ENCODE data around the gene ZNF407. TPM values are rescaled to one million over a fixed set of nuclear protein-coding genes. Genes with fewer than 3 reads are reported as not detected.
A peak's percentile ranks its signal among the peaks of the same experiment; 100 is the strongest.

The ZNF407 gene
- polyA plus RNA-seq, 1 donor: 7.1 TPM

DNA sequence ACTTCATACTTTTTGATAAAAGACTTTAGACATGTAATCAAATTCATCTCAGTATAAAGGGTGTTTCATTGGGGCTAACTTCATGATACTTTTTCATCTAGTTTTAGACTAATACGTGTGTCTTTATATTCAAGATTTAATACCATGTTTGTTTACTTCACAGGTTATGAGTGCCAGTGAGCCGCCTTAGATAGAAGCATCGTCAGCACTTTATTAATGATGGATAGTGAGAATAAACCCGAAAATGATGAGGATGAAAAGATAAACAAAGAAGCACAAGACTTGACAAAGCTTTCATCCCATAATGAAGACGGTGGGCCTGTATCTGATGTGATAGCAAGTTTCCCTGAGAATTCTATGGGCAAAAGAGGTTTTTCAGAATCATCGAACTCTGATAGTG, 33.1 kb downstream of the ZNF407 start:
- no peak for DNase-seq

- no peak for DNase-seq
Observed at GRCh38 chr18:74631212-74631611, 33.5 kb downstream of the ZNF407 start.

- DNase-seq: no peak
Observed at GRCh38 chr18:74631623-74632350, 34.1 kb downstream of the ZNF407 start.

- DNase-seq: no peak
Observed at GRCh38 chr18:74632351-74632679, 34.6 kb downstream of the ZNF407 start.

DNA sequence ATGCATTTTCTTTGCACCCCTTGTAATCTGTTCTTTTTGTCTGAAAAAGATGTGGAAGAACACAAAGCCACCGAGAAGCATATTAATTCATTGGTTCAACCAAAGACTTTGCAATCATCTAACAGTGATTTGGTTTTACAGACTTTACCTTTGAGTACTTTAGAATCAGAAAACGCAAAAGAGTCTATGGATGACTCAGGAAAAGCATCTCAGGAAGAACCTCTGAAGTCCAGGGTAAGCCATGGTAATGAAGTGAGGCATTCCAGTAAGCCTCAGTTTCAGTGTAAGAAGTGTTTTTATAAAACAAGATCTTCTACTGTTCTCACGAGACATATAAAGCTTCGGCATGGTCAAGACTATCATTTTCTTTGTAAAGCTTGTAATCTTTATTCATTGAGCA, 35.2 kb downstream of the ZNF407 start:
- no peak for DNase-seq

GRCh38 chr18:74633652-74634352, 36.1 kb downstream of the ZNF407 start:
- DNase-seq: no peak

- no peak for DNase-seq
Observed at GRCh38 chr18:74635224-74635975, 37.7 kb downstream of the ZNF407 start.

DNA sequence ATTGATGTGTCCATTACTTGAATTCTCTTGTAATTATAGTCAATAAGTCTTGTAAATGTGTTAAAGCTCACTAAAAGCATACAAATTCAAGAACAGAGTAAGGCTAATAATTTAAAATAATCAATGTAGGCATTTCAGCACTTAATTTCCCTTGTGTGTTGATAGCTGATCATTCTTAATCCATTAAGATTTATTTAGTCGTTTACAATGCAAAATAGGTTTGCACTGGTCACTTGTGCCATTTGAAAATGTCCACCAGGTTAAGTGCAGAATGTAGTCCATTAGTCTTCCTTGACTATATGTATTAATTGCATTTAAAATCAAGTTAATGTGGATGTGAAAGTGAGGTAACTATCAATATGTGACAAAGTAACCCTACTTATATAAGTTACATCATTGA, 39.4 kb downstream of the ZNF407 start:
- DNase-seq: no peak

GRCh38 chr18:74638210-74638609, 40.5 kb downstream of the ZNF407 start:
- no peak for DNase-seq

DNA sequence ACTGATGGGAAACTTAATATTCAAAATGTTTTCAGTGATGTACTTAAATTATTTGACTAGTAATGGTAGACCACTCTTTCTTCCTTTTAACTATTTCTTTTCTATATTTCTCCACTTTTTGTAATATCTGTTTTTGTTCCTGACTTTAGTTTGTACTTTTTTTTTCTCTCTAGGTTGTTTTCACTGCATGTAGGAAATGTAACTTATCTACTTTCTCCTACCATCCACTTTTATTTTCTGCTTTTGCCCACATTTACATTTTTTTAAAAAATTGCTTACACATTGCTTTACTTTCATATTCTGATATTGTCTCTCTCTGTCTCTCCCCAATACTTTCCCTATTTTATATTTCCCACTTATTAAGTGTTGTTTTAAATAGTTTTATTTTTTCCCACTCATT, 47.0 kb downstream of the ZNF407 start:
- DNase-seq: no peak

GRCh38 chr18:74645679-74646078, 48.0 kb downstream of the ZNF407 start:
- DNase-seq: no peak

GRCh38 chr18:74651327-74652128, 53.9 kb downstream of the ZNF407 start:
- no peak for DNase-seq

DNA sequence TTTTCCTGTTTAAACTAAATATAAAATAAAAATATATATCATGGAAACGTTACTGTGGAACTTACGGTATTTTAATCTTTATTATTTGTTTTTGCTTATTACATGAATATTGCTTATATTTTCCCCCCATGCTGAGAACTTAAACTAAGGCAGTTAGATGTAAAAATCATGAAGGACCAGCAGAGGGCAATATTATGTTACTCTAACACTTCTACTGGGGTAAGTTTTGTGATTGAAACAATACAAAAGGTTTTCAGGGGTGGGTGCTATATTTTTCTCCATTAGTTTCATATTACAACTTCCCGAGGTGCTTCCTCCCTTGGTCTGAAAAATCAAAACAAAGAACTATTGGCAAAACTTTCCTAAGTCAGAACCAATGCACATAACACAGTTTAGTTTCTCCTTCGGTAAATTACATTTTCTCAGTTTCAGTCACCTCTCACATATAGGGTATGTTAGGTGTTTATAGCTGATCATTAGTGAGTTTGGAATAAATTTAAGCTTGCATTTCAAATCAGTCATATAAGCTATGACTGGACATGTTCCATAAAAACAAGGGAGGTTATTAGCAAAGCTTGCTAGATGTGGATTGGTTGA, 54.8 kb downstream of the ZNF407 start:
- peak; percentile 16 for DNase-seq

DNA sequence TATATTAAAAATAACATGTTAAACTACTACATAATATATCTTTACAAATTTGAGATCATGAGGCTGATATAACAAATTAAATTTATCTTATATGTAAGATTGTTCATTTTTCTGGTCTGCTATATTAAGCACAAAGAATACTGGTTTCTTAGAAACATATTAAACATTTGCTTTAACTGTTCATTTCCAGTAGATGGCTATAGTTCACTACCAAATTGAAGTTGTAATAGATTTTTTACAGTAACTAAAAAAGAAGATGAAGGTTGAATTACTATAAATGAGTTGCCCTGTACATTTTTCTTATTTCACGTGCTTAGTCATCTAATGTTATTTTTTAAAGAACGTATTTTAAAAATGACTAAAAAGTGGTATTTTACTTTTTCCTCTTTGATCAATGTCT, 57.0 kb downstream of the ZNF407 start:
- DNase-seq: peak; percentile 18

GRCh38 chr18:74661008-74661407, 63.3 kb downstream of the ZNF407 start:
- no peak for DNase-seq

DNA sequence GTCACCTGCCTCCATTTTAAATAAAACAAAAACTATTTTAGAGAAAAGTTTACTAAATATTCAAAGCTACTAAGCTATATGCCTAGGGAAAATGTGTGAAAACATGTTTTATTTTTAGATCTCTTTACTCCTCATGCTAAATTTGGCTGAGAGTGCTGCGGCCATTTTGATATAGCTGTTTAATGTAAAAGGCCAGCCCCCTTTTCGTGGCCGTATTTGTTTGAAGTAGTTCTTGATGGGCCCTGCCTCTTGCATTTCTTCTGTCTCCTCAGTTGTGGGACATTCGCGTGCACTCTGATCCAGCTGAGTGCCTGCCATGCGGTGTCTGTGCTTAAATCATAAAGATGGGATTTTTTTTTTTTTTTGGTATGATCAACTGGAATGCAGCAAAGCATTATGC, 64.0 kb downstream of the ZNF407 start:
- DNase-seq: no peak

- no peak for DNase-seq
Observed at GRCh38 chr18:74662622-74663021, 65.0 kb downstream of the ZNF407 start.

GRCh38 chr18:74665346-74665745, 67.7 kb downstream of the ZNF407 start:
- no peak for DNase-seq

GRCh38 chr18:74665905-74666304, 68.2 kb downstream of the ZNF407 start:
- no peak for DNase-seq

GRCh38 chr18:74669136-74669798, 71.6 kb downstream of the ZNF407 start:
- no peak for DNase-seq

DNA sequence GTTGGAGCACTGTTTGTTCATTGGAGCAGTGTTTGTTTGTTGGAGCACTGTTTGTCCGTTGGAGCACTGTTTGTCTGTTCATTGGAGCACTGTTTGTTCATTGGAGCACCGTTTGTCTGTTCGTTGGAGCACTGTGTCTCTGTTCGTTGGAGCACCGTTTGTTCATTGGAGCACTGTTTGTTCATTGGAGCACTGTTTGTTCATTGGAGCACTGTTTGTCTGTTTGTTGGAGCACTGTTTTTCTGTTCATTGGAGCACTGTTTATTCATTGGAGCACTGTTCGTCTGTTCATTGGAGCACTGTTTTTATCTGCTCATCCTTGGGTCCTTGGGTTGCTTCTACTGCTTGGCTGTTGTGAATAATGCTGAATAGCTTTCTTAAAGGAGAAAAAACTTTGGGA, 74.7 kb downstream of the ZNF407 start:
- DNase-seq: no peak

DNA sequence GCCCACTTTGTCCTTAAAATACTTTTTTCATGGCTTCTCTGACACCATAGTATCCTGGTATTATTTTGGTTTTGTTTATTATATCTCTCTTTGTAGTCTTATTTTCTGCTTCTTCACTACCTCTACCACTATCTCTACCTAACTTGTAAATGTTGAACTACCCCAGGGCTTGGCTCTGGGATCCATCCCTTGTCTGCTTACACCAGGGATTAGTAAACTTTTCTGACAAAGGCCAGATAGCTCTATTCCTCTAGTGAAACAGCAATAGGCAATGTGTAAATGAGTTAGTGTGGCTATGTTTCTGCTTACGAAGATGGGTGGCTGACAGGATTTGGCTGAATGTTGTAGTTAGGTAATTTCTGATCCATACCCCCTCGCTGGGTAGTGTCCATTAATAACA, 76.8 kb downstream of the ZNF407 start:
- no peak for DNase-seq

Data from hindlimb muscle (tissue), 1 donor.